Measurements from ENCODE around the gene DLGAP3.

DLGAP3 gene

GRCh38 chr1:34928699-34929496 lies 552 bp downstream of the DLGAP3 start:
- DNase-seq (ENCODE audit: low spot score), result no peak

GRCh38 chr1:34928066-34928696 lies 1.3 kb downstream of the DLGAP3 start:
- no peak for DNase-seq (ENCODE audit: low spot score)

GRCh38 chr1:34927316-34927715 lies 2.1 kb downstream of the DLGAP3 start:
- DNase-seq (ENCODE audit: low spot score), result no peak

- DNase-seq (ENCODE audit: low spot score), result no peak
These were observed 2.6 kb downstream of the DLGAP3 start for GRCh38 chr1:34926894-34927293.

- DNase-seq (ENCODE audit: low spot score), result no peak
These were observed 3.3 kb downstream of the DLGAP3 start for GRCh38 chr1:34926156-34926555.

- DNase-seq (ENCODE audit: low spot score), result no peak
These were observed 3.7 kb downstream of the DLGAP3 start for GRCh38 chr1:34925730-34926129.

GRCh38 chr1:34924759-34925555 lies 4.5 kb downstream of the DLGAP3 start:
- DNase-seq (ENCODE audit: low spot score), result no peak

GRCh38 chr1:34923490-34923889 lies 6.0 kb downstream of the DLGAP3 start:
- DNase-seq (ENCODE audit: low spot score), result no peak

- DNase-seq (ENCODE audit: low spot score), result no peak
These were observed 10.4 kb downstream of the DLGAP3 start for GRCh38 chr1:34918977-34919561.

- no peak for DNase-seq (ENCODE audit: low spot score)
These were observed 11.0 kb downstream of the DLGAP3 start for GRCh38 chr1:34918386-34918976.

GRCh38 chr1:34917017-34917416 lies 12.4 kb downstream of the DLGAP3 start:
- no peak for DNase-seq (ENCODE audit: low spot score)

GRCh38 chr1:34916104-34916503 lies 13.3 kb downstream of the DLGAP3 start:
- DNase-seq (ENCODE audit: low spot score), result no peak

- DNase-seq (ENCODE audit: low spot score), result no peak
These were observed 13.9 kb downstream of the DLGAP3 start for GRCh38 chr1:34915521-34915920.

- no peak for DNase-seq (ENCODE audit: low spot score)
These were observed 14.5 kb downstream of the DLGAP3 start for GRCh38 chr1:34914958-34915357.

- DNase-seq (ENCODE audit: low spot score), result no peak
These were observed 18.0 kb downstream of the DLGAP3 start for GRCh38 chr1:34911465-34911864.

GRCh38 chr1:34910425-34910824 lies 19.0 kb downstream of the DLGAP3 start:
- no peak for DNase-seq (ENCODE audit: low spot score)

- DNase-seq (ENCODE audit: low spot score), result no peak
These were observed 21.1 kb downstream of the DLGAP3 start for GRCh38 chr1:34908369-34908768.

GRCh38 chr1:34907487-34908090 lies 21.9 kb downstream of the DLGAP3 start:
- DNase-seq (ENCODE audit: low spot score), result no peak

GRCh38 chr1:34906756-34907155 lies 22.7 kb downstream of the DLGAP3 start:
- peak; percentile 66 for DNase-seq (ENCODE audit: low spot score)

GRCh38 chr1:34906222-34906621 lies 23.2 kb downstream of the DLGAP3 start:
- DNase-seq (ENCODE audit: low spot score), result no peak

GRCh38 chr1:34905098-34905459 lies 24.4 kb downstream of the DLGAP3 start:
- DNase-seq (ENCODE audit: low spot score), result no peak
